ENCODE data around the gene SORCS2.

The SORCS2 gene

GRCh38 chr4:7687006-7687405 lies 494.7 kb downstream of the SORCS2 start:
- no peak for DNase-seq

- DNase-seq = no peak
Measured at GRCh38 chr4:7687796-7688195, 495.5 kb downstream of the SORCS2 start.

DNA sequence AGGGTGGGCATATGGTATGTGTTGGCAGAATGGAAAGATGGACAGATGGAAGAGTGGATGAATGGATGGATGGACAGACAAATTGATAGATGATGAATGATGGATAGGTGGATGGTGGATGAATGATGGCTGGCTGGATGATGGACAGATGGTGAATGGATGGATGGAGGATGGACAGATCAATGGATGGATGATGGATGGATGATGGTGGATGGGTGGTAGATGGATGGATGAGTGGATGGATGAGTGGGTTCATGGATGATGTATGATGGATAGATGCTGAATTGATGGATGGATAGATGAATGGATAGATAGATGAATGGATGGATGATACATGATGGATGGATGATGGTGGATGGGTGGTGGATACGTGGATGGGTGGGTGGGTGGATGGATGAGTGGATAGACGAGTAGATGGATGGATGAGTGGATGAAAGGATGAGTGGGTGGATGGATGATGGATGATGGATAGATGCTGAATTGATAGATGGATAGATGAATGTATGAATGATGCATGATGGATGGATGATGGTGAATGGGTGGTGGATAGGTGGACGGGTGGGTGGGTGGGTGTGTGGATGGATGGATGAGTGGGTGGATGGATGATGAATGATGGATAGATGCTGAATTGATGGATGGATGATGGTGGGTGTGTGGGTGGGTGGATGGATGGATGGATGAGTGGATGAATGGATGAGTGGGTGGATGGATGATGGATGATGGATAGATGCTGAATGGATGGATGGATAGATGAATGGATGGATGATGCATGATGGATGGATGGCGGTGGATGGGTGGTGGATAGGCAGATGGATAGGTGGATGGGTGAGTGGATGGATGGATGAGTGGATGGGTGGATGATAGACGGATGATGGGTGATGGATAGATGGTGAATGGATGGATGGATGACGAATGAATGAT lies 497.7 kb downstream of the SORCS2 start:
- no peak for DNase-seq

GRCh38 chr4:7691061-7691460 lies 498.7 kb downstream of the SORCS2 start:
- DNase-seq = no peak

DNA sequence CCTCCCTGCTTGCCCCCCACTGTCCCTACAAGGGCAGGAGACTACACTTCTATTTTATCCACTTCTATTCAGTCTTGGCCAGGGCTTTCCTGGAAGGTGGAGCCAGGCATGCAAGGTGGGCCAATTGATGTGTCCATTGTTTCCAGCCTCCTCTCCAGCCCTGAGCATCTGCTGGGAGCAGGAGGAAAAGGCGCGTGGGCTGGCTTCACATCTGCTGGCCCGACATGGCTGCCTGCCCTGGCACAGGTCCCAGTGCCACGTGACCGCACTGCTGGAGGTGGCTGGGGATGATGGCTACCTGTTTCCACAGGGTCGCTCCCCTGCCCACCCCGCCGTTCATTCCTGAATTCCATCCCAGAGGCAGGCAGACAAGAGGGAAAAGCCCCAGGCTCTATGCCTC lies 499.6 kb downstream of the SORCS2 start:
- no peak for DNase-seq

GRCh38 chr4:7692451-7693236 lies 500.3 kb downstream of the SORCS2 start:
- DNase-seq = no peak

- DNase-seq = no peak
Measured at GRCh38 chr4:7693237-7693608, 500.9 kb downstream of the SORCS2 start.

DNA sequence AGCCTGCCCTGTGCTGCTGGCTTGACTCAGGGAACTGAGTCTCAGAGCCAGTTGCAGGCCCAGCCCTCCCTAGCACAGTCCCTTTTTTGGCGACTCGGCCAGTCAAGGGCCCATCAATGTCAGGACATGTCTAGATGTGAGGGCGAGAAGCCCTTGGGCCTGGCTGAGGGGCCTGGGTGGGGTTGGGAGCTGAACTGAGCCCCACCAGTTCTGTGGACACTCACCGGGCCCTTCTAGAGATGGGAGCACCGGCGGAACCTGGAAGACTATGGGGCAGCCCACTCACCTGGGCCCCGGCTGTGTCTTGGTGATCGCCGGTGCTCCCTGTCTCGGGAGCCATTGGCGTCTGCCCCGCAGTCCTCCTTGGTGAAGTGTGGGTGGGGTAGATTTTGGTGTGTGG lies 501.4 kb downstream of the SORCS2 start:
- no peak for DNase-seq

DNA sequence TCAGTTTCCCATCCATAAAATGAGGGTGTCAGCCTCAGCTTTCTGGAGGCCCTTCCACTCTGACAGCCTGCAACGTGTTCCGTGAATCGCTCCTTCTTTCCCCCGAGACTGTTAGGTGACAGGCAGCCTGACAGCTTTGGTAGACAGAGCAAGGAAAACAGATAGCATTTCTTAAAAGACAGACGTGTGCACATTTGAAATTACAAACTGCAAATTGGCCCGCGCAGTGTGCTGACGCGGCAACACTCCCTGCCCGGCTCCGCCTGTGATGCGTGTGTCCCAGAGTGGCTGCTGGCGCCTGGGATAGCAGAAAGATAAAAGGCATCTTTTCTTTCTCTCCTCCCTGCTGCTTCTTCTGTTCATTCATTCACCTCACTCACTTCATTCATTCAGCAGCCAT lies 502.0 kb downstream of the SORCS2 start:
- no peak for DNase-seq

GRCh38 chr4:7697343-7697742 lies 505.0 kb downstream of the SORCS2 start:
- DNase-seq = no peak

GRCh38 chr4:7697821-7698220 lies 505.5 kb downstream of the SORCS2 start:
- no peak for DNase-seq

DNA sequence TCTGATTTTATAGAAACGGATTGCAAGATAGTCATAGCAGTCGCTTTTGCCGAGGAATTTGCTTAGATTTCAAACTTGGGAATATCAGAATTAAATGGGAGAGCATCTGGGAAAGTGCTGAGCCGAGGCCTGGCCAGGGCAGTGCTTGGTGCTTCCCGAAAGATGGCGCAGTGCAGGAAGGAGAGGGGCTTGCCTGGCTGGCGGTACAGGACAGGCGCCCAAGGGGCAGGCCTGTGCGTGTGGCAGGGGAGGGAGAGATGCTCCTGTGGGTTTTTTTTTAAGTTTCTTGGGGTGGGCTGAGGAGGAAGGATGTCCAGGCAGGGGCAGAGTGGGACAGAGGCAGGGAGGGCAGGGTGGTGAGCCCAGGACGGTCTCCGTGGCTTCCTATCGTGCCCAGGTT lies 506.2 kb downstream of the SORCS2 start:
- DNase-seq = no peak

DNA sequence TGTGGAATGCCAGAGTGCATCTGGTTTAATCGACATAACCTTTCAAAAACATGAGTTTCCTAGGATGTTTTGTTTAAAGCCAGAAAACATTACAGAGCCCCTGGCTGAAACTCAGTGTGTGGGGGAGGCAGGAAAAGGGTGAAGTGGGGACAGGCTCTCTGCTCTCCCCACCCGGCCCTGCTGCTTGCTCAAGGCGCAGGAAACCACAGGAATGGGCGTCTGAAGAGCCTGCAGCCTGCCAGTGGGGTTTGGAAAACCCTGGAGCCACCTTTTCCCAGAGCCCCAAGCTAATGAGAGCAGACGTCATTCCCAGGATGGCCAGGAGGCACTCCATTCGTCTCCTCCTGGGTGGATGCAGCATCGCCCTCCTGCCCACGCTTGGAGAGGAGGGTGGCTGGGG lies 506.7 kb downstream of the SORCS2 start:
- no peak for DNase-seq

DNA sequence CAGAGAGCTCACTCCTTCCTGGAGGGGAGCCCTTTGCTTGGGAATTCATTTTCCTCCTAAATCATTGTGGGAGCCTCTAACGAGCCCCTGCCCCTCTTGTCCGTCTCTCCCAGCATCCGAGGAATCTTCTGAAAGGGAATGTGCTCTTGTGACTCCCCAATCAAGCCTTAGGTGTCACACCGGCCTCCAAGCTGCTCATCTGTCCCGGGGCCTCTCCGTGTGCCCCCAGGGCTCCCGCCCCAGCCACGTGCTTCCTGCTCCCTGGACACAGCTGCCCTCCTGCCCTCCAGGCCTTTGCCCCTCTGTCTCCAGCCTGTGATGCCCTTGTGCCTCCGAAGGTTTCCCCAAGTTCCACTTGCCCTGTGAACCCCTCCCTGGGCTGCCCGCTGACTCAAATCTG lies 507.5 kb downstream of the SORCS2 start:
- no peak for DNase-seq

DNA sequence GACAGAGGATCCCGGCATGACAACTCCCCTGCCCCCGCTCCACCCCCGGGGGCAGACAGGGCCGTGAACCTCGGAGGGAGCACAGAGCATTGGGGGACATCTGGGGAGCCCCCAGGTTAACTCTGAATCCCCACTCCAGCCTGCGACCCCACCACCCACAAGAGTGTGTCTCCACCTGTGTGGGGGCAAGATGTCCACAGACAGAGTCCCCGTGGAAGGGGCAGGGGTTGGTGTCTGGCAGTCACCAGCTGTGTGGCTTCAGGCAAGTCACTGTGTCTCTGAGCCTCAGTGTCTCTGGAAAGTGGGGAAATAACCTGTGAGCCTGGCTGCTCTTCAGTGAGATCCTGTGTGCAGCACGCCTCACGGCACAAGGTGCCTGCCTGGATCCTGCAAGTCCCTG lies 508.3 kb downstream of the SORCS2 start:
- no peak for DNase-seq

GRCh38 chr4:7701866-7702649 lies 509.7 kb downstream of the SORCS2 start:
- no peak for DNase-seq

- DNase-seq = no peak
Measured at GRCh38 chr4:7703688-7704087, 511.4 kb downstream of the SORCS2 start.

- DNase-seq = no peak
Measured at GRCh38 chr4:7704091-7704490, 511.8 kb downstream of the SORCS2 start.

DNA sequence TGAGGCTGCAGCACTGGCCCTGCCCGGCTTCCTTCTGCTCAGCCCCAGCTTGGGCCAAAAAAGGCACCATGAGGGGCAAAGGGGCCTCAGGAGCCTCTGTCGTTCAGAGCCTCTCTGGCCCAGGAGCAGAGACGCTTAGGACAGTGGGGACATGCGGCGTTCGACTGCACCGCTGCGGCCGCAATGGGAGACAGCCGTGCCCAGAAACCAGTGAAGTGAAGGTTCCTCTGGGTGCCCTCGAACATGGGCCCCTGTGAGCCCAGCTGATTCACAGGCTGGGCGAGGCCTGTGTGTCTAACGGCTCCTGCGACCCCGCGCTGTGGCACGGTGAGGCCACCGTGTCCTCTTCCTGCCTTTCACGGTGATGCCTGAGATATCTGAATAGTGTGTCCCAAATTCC lies 512.3 kb downstream of the SORCS2 start:
- DNase-seq = no peak

GRCh38 chr4:7705062-7705461 lies 512.7 kb downstream of the SORCS2 start:
- DNase-seq = no peak

GRCh38 chr4:7705593-7705992 lies 513.3 kb downstream of the SORCS2 start:
- DNase-seq = no peak

DNA sequence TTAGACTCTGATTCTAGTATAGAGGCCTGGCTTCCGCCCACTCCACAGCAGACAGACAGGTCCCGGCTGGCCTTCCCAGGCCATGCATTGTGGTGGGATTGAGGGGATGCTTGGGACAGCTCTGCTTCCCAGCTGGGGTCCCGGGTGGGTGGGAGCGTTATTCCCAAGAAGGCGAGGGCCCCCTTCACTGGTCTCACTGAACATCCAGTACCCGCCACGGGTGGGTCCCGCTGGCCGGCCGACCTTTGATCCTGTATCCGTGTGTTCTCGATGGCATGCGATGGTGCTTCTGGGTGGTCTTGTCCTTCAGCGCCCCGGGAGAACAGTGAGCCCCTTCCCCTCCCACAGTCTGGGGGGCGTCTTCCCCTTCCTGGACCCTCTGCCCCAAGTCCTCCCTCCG lies 515.9 kb downstream of the SORCS2 start:
- DNase-seq = no peak

GRCh38 chr4:7708981-7709380 lies 516.6 kb downstream of the SORCS2 start:
- no peak for DNase-seq

Data from activated CD4-positive, alpha-beta T cell treated with anti-CD3 and anti-CD28 coated beads for 4 hours (primary cell).